Measurements from ENCODE around the gene CRTC1. TPM values are rescaled to one million over a fixed set of nuclear protein-coding genes. Genes with fewer than 3 reads are reported as not detected.
"Not testable (repeated sequence)": the region's sequence is repeated elsewhere in the genome, so short reads cannot be mapped to it uniquely, and the experiment has no call there.

CRTC1 gene
- total RNA-seq, 2 experiments from 2014 or later: 5.1 TPM

DNA sequence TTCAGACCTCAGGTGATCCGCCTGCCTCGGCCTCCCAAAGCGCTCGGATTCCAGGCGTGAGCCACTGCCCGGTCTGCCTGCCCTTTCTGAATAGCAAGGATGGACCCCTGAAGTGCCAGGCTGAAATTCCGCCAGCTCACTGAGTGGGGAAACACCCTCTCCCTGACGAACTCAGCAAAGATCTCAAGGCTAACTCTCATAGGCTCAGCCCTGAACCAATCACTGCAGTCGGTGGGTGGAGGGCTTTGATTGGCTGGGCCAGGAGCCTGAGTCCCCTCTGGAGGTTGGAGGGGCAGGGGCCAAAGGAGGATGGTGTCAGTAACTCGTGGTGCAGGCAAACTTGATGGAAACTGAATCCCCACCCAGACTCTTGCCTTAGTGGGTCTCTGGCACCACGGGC, 118.9 kb downstream of the CRTC1 start:
- H3K27me3 Mint-ChIP-seq: peaks cover 19% of the 10 kb centered on the region
- H3K4me3 Mint-ChIP-seq: no peak overlapping the region
- no peak overlapping the region for H3K27ac Mint-ChIP-seq
- H3K36me3 Mint-ChIP-seq: no peaks in the 10 kb centered on the region
- DNase-seq: no peak
- no peaks in the 10 kb centered on the region for H3K9me3 Mint-ChIP-seq
- H3K4me1 Mint-ChIP-seq: no peaks in the 10 kb centered on the region

- no peak for DNase-seq
- Mint-ChIP-seq H3K36me3 (no peaks in the 10 kb centered on the region), H3K9me3 (no peaks in the 10 kb centered on the region), H3K27me3 (peaks cover 9% of the 10 kb centered on the region), H3K4me3 (no peak overlapping the region), H3K27ac (no peak overlapping the region), H3K4me1 (no peaks in the 10 kb centered on the region)
These were observed 120.2 kb downstream of the CRTC1 start for GRCh38 chr19:18803550-18804138.

DNA sequence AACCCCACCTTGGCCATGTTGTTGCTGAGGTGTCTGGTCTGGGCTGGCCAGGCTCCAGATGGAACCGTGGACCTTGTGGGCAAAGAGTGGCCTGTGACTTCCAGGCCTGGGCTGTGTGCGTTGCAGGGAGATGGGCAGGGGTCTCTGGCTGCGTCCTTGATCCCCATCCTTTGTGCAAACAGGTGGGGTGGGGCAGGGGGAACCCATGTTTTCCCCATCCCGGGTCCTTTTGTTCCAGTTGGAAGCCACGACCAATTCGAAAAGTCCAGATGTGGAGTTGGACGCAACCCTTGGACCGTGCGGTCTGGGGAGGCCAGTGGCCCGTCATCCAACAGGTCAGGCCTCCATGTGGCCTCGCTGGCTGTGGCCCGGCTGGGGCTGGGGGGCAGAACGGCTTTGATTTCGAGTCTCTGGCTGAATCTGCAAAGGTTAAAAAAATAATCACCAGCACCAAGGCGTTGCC, 120.7 kb downstream of the CRTC1 start:
- no peak for DNase-seq
- no peaks in the 10 kb centered on the region for H3K36me3 Mint-ChIP-seq
- H3K4me1 Mint-ChIP-seq: no peaks in the 10 kb centered on the region
- H3K4me3 Mint-ChIP-seq: no peak overlapping the region
- H3K27ac Mint-ChIP-seq: no peak overlapping the region
- peaks cover 14% of the 10 kb centered on the region for H3K27me3 Mint-ChIP-seq
- H3K9me3 Mint-ChIP-seq: no peaks in the 10 kb centered on the region

DNA sequence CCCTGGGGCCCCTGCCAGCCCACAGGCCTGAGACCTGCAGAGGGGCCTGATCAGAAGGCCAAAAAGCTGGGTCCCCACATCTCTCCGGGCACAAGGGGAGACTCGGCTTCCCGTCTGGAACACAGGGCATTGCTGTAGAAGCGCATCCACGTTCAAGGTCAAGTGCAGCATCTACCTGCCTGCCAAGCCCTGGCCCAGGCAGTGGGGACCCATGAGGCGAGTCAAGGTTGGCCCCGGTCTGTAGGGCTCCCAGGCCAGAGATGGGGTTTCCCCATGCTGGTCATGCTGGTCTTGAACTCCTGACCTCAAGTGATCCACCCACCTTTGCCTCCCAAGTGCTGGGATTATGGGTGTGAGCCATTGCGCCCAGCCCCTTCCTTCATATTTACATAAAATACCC, 121.2 kb downstream of the CRTC1 start:
- no peaks in the 10 kb centered on the region for H3K9me3 Mint-ChIP-seq
- peaks cover 3% of the 10 kb centered on the region for H3K4me1 Mint-ChIP-seq
- peaks cover 17% of the 10 kb centered on the region for H3K27me3 Mint-ChIP-seq
- no peak overlapping the region for H3K27ac Mint-ChIP-seq
- H3K36me3 Mint-ChIP-seq: no peaks in the 10 kb centered on the region
- no peak overlapping the region for H3K4me3 Mint-ChIP-seq
- DNase-seq: no peak

DNA sequence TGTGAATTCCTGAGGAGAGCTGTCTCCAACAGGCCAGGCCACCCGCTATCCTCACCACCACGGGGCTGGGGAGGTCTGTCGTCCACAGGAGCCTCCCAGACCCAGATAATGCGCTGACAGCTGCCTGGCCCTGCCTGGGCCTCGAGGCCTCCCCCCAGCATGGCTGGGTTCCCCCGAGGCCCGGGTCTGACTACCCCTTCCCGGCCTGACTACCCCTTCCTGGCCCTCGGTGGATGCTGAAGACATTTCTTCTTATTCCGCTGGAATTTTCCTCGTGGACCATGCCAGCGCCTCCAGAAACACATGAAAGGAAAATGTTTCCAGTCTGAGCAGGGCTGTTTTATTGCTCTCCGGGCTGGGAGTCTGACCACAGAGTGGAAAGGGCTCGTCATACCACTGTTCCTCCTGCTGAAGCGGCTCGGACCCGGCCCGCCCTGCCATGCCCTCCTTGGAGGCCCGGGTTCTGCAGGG, 124.4 kb downstream of the CRTC1 start:
- H3K27ac Mint-ChIP-seq: no peak overlapping the region
- no peaks in the 10 kb centered on the region for H3K36me3 Mint-ChIP-seq
- H3K4me3 Mint-ChIP-seq: no peak overlapping the region
- no peaks in the 10 kb centered on the region for H3K9me3 Mint-ChIP-seq
- H3K27me3 Mint-ChIP-seq: peaks cover 17% of the 10 kb centered on the region
- peaks cover 3% of the 10 kb centered on the region for H3K4me1 Mint-ChIP-seq
- no peak for DNase-seq

DNA sequence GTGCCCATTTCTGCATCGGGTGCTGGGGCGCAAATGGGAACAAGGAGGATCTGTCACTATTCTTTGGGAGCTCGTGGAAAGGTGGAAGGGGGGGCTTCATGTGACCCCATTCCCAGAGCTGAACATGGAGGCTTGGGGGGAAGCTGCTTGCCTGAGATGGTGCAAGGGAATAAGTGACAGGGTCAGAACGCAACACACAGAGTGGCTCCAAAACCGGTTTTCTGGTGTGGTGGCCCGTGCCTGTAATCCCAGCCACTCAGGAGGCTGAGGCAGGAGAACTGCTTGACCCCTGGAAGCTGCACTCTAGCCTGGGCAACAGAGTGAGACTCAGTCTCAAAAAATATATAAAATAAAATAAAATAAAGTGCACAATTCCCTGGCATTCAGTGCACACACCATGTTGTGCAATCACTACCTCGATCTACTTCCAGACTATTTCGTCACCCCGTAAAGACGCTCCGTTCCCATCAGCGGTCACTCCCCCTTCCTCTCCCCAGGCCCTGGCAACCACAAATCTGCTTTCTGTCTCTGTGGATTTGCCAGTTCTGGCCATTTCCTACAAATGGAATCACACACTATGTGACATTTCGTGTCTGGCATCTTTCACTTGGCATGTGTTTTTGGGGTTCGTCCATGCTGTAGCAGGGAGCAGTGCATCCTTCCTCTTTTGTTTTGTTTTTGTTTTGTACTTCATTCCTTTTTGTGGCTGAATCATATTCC, 125.8 kb downstream of the CRTC1 start:
- no peak overlapping the region for H3K27ac Mint-ChIP-seq
- no peaks in the 10 kb centered on the region for H3K36me3 Mint-ChIP-seq
- H3K27me3 Mint-ChIP-seq: peaks cover 12% of the 10 kb centered on the region
- peaks cover 3% of the 10 kb centered on the region for H3K4me1 Mint-ChIP-seq
- no peak overlapping the region for H3K4me3 Mint-ChIP-seq
- no peak for DNase-seq
- H3K9me3 Mint-ChIP-seq: no peaks in the 10 kb centered on the region

DNA sequence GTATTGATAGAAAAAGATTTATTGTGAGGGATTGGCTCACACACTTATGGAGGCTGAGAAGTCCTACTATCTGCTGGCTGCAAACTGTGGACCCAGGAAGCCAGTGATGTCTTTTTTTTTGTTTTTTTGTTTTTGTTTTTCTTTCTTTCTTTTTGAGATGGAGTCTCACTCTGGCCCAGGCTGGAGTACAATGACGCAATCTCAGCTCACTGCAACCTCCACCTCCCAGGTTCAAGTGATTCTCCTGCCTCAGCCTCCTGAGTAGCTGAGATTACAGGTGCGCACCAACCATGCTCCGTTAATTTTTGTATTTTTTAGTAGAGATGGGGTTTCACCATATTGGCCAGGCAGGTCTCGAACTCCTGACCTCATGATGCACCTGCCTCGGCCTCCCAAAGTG, 128.2 kb downstream of the CRTC1 start:
- not testable (repeated sequence) for DNase-seq, H3K9me3 Mint-ChIP-seq, H3K27ac Mint-ChIP-seq, H3K36me3 Mint-ChIP-seq, H3K4me1 Mint-ChIP-seq, H3K4me3 Mint-ChIP-seq
- H3K27me3 Mint-ChIP-seq: peaks cover 12% of the 10 kb centered on the region

DNA sequence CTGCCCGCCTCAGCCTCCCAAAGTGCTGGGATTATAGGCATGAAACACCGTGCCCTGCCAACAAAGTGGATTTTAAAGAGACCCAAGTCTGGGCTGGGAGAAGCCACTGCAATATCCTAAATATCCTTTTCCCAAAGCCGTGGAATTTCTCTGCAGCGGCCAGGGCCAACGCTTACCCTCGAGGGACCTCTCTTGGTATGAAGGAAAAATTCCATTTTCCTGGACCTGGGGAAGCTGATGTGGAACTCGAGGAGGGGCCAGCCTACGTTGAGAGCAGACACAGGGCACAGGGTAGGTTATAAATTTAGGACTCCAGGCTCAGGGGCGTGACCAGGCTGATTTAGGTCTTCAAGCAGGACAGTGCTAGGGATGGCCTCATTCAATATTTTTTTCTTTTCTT, 130.6 kb downstream of the CRTC1 start:
- no peak for DNase-seq
- Mint-ChIP-seq H3K4me1 (peaks cover 3% of the 10 kb centered on the region), H3K9me3 (no peaks in the 10 kb centered on the region), H3K4me3 (no peak overlapping the region), H3K27me3 (peaks cover 8% of the 10 kb centered on the region), H3K36me3 (no peaks in the 10 kb centered on the region), H3K27ac (no peak overlapping the region)

- Mint-ChIP-seq H3K4me1 (no peaks in the 10 kb centered on the region), H3K27ac (no peak overlapping the region), H3K4me3 (no peak overlapping the region), H3K27me3 (no peaks in the 10 kb centered on the region), H3K9me3 (no peaks in the 10 kb centered on the region), H3K36me3 (no peaks in the 10 kb centered on the region)
- no peak for DNase-seq
These were observed 132.2 kb downstream of the CRTC1 start for GRCh38 chr19:18815673-18816072.

DNA sequence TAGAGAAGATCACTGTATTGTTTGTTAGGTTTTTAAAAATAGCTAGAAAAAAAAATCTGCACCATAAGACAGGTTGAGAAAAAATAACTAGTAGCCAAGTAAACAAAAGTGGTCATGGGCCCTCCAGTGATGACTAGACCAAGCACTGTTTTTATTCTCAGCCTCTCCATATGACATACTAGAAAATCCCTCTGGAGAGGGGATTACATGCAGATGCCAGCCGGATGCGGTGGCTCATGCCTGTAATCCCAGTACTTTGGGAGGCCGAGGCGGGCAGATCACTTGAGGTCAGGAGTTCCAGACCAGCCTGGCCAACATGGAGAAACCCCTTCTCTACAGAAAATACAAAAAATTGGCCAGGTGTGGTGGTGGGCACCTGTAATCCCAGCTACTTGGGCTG, 133.2 kb downstream of the CRTC1 start:
- DNase-seq, H3K4me3 Mint-ChIP-seq, H3K27me3 Mint-ChIP-seq, H3K27ac Mint-ChIP-seq, H3K9me3 Mint-ChIP-seq, H3K36me3 Mint-ChIP-seq, H3K4me1 Mint-ChIP-seq: not testable (repeated sequence)

DNA sequence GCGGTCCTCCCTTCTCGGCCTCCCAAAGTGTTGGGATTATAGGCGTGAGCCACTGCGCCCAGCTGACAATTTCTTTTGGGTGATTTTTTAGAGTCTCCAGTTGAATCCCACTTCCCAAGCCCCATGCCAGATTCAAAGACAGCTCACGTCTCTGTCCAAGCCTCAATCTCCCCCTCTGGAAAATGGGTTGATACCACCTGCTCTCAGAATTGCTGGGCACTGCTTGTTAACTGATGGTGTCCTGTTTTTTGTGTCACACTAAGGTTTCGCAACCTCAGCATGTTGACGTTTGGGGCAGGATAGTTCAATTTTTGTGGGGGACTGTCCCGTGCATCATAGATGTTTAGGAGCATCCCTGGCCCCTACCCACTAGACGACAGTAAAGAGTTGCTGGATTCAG, 134.1 kb downstream of the CRTC1 start:
- DNase-seq: no peak
- Mint-ChIP-seq H3K4me3 (no peak overlapping the region), H3K27ac (no peak overlapping the region), H3K9me3 (no peaks in the 10 kb centered on the region), H3K4me1 (no peaks in the 10 kb centered on the region), H3K36me3 (no peaks in the 10 kb centered on the region), H3K27me3 (no peaks in the 10 kb centered on the region)

DNA sequence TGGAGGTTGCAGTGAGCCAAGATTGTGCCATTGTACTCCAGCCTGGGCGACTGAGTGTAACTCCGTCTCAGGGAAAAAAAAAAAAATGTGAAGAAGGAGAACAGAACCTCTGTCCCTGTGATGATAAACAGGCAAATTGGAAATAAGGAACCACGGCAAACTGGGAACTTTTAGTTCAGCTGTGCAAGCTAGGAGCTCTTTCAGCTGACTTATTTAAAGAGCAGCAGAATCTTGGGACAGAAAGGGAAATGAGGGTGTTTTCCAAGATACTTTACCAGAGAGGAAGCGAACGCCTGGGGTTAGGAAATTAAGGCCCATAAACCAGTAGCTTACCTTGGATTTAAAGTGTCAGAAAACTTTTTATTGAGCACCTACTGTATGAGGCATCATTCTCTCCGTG, 145.3 kb downstream of the CRTC1 start:
- H3K4me1 Mint-ChIP-seq: peaks cover 4% of the 10 kb centered on the region
- no peak overlapping the region for H3K27ac Mint-ChIP-seq
- peaks cover 16% of the 10 kb centered on the region for H3K27me3 Mint-ChIP-seq
- H3K36me3 Mint-ChIP-seq: peaks cover 13% of the 10 kb centered on the region
- peaks cover 9% of the 10 kb centered on the region for H3K9me3 Mint-ChIP-seq
- H3K4me3 Mint-ChIP-seq: no peak overlapping the region
- no peak for DNase-seq

- peaks cover 15% of the 10 kb centered on the region for H3K27me3 Mint-ChIP-seq
- H3K9me3 Mint-ChIP-seq: peaks cover 9% of the 10 kb centered on the region
- H3K4me3 Mint-ChIP-seq: no peak overlapping the region
- H3K27ac Mint-ChIP-seq: no peak overlapping the region
- no peak for DNase-seq
- peaks cover 28% of the 10 kb centered on the region for H3K36me3 Mint-ChIP-seq
- H3K4me1 Mint-ChIP-seq: peaks cover 20% of the 10 kb centered on the region
These were observed 147.0 kb downstream of the CRTC1 start for GRCh38 chr19:18830488-18830887.

- peaks cover 38% of the 10 kb centered on the region for H3K36me3 Mint-ChIP-seq
- H3K27me3 Mint-ChIP-seq: peaks cover 9% of the 10 kb centered on the region
- peaks cover 5% of the 10 kb centered on the region for H3K9me3 Mint-ChIP-seq
- H3K4me3 Mint-ChIP-seq: peak within 1 kb of the TSS; percentile 94
- peaks cover 30% of the 10 kb centered on the region for H3K4me1 Mint-ChIP-seq
- H3K27ac Mint-ChIP-seq: peak within 1 kb of the TSS; percentile 94
- peak; percentile 99 for DNase-seq
These were observed 148.2 kb downstream of the CRTC1 start, which contains the start of gene UPF1 for GRCh38 chr19:18831524-18832305. UPF1 (plus strand) TSS chr19:18831959; CDS start chr19:18832210, 251 bp downstream.
